Brain microvascular endothelial cell (primary cell): ENCODE data around the gene SYNE4.

Source experiments
- DNase-seq: peaks from one replicate; pipeline ENCODE4 v3.0.0-alpha.2; 2020
- H3K27ac ChIP-seq: fragments of 250-450 bp; sonication (Bioruptor Pico); 2 replicates; pipeline ENCODE4 v1.5.1; 2020; ENCODE audit warnings: mild to moderate bottlenecking, moderate library complexity
- H3K27me3 ChIP-seq: fragments of 250-450 bp; sonication (Bioruptor Pico); replicated peaks from 2 replicates; pipeline ENCODE4 v1.5.1; 2020; ENCODE audit warnings: mild to moderate bottlenecking
- H3K36me3 ChIP-seq: fragments of 250-450 bp; sonication (Bioruptor Pico); replicated peaks from 2 replicates; pipeline ENCODE4 v1.5.1; 2020; ENCODE audit warnings: mild to moderate bottlenecking
- H3K4me3 ChIP-seq: 2 replicates; pipeline ENCODE4 v1.5.1; 2011; ENCODE audit warnings: low read depth, mild to moderate bottlenecking, control low read depth, low read length, moderate library complexity
- CTCF ChIP-seq: IDR thresholded peaks from 2 replicates; pipeline ENCODE4 v1.5.1; 2011; ENCODE audit warnings: low read depth, mild to moderate bottlenecking, moderate library complexity, low read length, control low read depth, inconsistent platforms; ENCODE audit errors: missing control alignments
- in situ Hi-C: cut with HindIII; loops from 2 replicates; pipeline ENCODE4 v1.10.0; 2017; ENCODE audit warnings: low sequenced_read_pairs, low pct_ligation_motif_present

Gene SYNE4

GRCh38 chr19:35978832-35979365, 29.7 kb downstream of the SYNE4 start:
- Histone ChIP-seq H3K27ac (no peak overlapping the region), H3K4me3 (no peak overlapping the region), H3K27me3 (no peaks in the 10 kb centered on the region), H3K36me3 (no peaks in the 10 kb centered on the region)
- DNase-seq, result no peak
- in situ Hi-C loops, result no loop called here
- no peak for TF ChIP-seq CTCF

DNA sequence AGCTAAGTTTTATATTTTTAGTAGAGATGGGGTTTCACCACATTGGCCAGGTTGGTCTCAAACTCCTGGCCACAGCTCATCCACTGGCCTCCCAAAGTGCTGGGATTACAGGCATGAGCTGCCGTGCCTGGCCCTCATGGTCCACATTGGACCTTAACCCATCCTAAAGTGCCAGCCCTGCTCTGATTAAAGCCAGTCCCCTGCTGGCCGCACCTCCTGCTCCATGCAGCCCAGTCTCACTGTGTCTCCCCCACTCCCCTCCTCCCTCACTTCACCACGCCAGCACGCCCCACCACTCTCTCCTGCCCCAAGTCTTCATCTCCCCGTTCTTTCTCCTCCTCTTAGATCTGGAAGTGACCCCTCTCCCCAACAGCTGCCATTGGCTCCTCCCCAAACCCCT, 30.3 kb downstream of the SYNE4 start:
- no peak for DNase-seq
- no peak for TF ChIP-seq CTCF
- Histone ChIP-seq H3K27ac (no peak overlapping the region), H3K4me3 (no peak overlapping the region), H3K36me3 (no peaks in the 10 kb centered on the region), H3K27me3 (no peaks in the 10 kb centered on the region)
- in situ Hi-C loops, result no loop called here

DNA sequence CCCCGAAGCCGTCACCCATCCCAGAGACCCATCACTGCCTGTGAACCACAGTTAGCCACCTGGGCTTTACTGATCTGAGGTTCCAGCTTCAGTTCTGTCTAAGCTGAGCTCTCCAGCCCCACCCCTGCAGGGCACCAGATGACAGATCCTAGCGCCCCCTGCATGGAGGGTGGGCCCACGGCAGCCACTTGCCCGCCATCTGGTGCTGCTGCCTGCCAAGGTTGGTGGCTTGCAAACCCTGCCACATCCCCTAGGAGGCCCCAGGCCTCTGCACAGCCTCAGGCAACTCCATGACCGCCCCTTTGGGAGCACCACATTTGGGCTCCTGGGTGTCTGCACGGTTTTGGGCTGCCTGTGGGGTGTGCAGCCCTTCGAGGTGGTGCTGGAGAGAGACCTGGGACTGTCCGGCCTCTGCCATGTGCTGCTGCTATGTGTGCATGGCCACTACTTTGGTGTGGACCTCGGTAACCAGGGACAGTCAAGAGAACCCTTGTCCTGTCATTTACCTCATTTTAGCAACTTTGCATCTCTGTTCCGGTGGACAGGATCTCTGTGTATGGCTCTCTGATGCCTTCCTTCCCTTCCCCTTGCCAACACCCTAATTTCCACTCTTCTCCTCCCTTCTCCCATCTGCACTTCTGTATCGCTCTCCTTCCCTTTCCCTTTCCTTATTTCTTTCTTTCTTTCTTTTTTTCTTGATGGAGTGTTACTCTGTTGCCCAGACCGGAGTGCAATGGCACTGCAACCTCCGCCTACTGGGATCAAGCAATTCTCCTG, 31.0 kb downstream of the SYNE4 start:
- H3K36me3 ChIP-seq, result no peaks in the 10 kb centered on the region
- no peak for DNase-seq
- in situ Hi-C loops, result no loop called here
- H3K27me3 ChIP-seq, result no peaks in the 10 kb centered on the region
- no peak overlapping the region for H3K27ac ChIP-seq
- no peak overlapping the region for H3K4me3 ChIP-seq
- peak; percentile 32 for TF ChIP-seq CTCF

- Histone ChIP-seq H3K36me3 (no peaks in the 10 kb centered on the region), H3K4me3 (no peak overlapping the region), H3K27me3 (no peaks in the 10 kb centered on the region), H3K27ac (no peak overlapping the region)
- no peak for TF ChIP-seq CTCF
- DNase-seq, result no peak
- in situ Hi-C loops, result no loop called here
Observed at GRCh38 chr19:35975608-35976214, 32.9 kb downstream of the SYNE4 start.

DNA sequence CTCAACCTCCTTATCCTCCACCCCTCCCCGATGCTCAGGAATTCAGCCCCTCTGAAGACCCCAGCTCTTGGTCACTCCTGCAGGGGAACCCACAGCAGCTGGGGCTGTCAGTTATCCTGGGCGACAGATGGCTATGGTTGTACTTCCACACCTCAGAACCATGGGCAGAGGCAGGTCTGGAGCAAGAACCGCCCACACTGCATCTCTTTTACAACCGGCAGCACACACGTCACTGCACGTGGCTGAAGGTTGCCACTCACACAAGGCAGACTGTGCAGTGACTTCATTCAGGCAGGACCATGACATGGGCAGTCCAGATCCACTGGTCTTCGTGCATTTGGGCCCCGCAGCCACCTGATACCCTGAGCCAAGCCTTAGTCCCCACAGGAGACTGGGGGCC, 35.1 kb downstream of the SYNE4 start:
- DNase-seq, result no peak
- no peak overlapping the region for H3K4me3 ChIP-seq
- TF ChIP-seq CTCF, result no peak
- no peak overlapping the region for H3K27ac ChIP-seq
- in situ Hi-C loops, result no loop called here
- no peaks in the 10 kb centered on the region for H3K27me3 ChIP-seq
- H3K36me3 ChIP-seq, result no peaks in the 10 kb centered on the region
